BE2C (cell line): ENCODE results near the gene SLC27A1.

Experiments
- DNase-seq: peaks from one replicate; pipeline ENCODE4 v3.0.0-alpha.2; 2020
- H3K27me3 ChIP-seq: fragments of 250-450 bp; sonication (Bioruptor Pico); 2 replicates; pipeline ENCODE4 v1.5.1; 2020; ENCODE audit warnings: mild to moderate bottlenecking
- H3K36me3 ChIP-seq: fragments of 250-450 bp; sonication (Bioruptor Pico); 2 replicates; pipeline ENCODE4 v1.5.1; 2020; ENCODE audit warnings: mild to moderate bottlenecking
- H3K4me1 ChIP-seq: fragments of 250-450 bp; sonication (Bioruptor Pico); 2 replicates; pipeline ENCODE4 v1.5.1; 2020
- H3K4me3 ChIP-seq: 2 replicates; pipeline ENCODE4 v1.5.1; 2011; ENCODE audit warnings: low read depth, low read length
- H3K9me3 ChIP-seq: fragments of 250-450 bp; sonication (Bioruptor Pico); 2 replicates; pipeline ENCODE4 v1.5.1; 2020
- TF ChIP-seq, protein P1 (sequence below): IDR thresholded peaks from 2 replicates; pipeline ENCODE4 v1.5.1; 2012; ENCODE audit warnings: mild to moderate bottlenecking, low read depth, low read length

Gene SLC27A1

DNA sequence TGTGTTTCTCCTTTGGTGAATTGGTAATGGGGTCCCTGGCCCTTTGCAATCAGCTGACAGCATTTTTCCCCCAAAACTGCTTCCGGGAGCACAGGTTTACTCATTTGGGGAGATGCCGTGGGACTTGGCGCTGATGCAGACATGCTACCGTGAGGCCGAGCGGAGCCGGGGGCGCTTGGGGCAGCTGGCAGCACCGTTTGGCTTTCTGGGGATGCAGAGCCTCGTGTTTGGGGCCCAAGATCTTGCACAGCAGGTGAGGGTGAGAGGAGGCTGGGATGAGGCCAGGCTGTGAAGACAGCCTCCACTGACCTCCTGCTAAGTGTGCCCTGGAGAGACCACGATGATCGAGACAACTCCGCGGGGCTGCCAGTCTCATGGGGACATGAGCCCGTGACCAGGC, 71.7 kb downstream of the SLC27A1 start:
- Histone ChIP-seq H3K4me1 (peaks cover 3% of the 10 kb centered on the region; the same call in 1 of the 2 replicates), H3K36me3 (no peaks in the 10 kb centered on the region; the same call in 1 of the 2 replicates), H3K9me3 (peaks cover 5% of the 10 kb centered on the region), H3K27me3 (peaks cover 7% of the 10 kb centered on the region), H3K4me3 (no peak overlapping the region)
- TF ChIP-seq, protein P1, sequence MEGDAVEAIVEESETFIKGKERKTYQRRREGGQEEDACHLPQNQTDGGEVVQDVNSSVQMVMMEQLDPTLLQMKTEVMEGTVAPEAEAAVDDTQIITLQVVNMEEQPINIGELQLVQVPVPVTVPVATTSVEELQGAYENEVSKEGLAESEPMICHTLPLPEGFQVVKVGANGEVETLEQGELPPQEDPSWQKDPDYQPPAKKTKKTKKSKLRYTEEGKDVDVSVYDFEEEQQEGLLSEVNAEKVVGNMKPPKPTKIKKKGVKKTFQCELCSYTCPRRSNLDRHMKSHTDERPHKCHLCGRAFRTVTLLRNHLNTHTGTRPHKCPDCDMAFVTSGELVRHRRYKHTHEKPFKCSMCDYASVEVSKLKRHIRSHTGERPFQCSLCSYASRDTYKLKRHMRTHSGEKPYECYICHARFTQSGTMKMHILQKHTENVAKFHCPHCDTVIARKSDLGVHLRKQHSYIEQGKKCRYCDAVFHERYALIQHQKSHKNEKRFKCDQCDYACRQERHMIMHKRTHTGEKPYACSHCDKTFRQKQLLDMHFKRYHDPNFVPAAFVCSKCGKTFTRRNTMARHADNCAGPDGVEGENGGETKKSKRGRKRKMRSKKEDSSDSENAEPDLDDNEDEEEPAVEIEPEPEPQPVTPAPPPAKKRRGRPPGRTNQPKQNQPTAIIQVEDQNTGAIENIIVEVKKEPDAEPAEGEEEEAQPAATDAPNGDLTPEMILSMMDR: no peak
- no peak for DNase-seq

DNA sequence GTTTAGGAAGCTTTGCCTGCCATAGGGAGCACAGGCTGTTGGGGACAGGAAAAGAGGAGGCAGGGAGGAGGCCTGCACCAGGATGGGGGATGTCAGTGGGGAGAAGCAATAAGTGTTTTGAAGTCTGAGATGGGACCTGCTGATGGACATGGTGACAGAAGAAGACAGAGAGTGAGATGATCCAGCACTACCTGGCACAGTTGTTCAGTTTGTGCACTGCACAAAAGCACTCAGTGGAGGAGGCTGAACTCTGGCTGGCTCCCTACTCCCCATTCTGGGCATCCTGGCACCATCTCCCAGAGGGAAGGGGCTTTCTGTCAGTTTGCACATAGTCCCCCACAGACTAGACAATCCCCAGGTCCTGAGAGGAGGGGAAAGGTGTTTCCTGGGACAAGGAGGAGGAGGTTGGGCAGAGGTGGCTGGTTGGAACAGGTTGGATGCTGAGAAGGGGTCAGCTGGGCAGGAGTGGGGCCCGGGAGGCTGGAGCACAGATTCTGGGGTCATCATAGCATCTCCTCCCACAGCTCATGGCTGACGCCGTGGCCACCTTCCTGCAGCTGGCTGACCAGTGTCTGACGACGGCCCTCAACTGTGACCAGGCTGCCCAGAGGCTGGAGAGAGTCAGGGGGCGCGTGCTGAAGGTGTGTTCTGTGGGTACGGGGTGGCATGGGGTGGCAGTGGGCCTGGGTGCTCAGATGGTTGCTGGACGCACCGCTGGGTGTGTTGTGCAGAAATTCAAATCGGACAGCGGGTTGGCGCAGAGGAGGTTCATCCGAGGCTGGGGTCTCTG, 72.7 kb downstream of the SLC27A1 start:
- Histone ChIP-seq H3K27me3 (peaks cover 7% of the 10 kb centered on the region; the same call in 1 of the 2 replicates), H3K9me3 (peaks cover 5% of the 10 kb centered on the region), H3K36me3 (no peaks in the 10 kb centered on the region; the same call in 1 of the 2 replicates), H3K4me1 (peaks cover 3% of the 10 kb centered on the region; the same call in 1 of the 2 replicates), H3K4me3 (no peak overlapping the region)
- DNase-seq: no peak
- TF ChIP-seq, protein P1: no peak

DNA sequence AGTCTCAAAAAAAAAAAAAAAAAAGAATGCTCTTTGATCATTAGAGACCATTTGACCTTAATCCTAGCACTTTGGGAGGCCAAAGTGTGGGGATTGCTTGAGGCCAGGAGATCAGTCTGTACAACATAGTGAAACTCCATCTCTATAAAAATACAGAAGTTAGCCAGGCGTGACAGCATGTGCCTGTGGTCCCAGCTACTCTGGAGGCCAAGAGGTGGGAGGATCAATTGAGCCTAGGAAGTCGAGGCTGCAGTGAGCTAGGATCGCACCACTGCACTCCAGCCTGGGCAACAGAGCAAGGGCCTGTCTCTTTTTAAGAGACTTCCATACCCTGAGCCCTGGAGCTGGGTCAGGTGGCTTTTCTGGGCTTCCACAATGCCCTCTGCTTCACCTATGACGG, 73.7 kb downstream of the SLC27A1 start:
- H3K9me3 ChIP-seq: peaks cover 5% of the 10 kb centered on the region
- 0 out of 2 replicates have a peak, but pooled peaks cover 1% of the 10 kb centered on the region for H3K27me3 ChIP-seq
- H3K4me3 ChIP-seq: no peak overlapping the region
- H3K4me1 ChIP-seq: no peaks in the 10 kb centered on the region
- no peaks in the 10 kb centered on the region; the same call in 1 of the 2 replicates for H3K36me3 ChIP-seq
- DNase-seq: no peak
- TF ChIP-seq, protein P1: no peak

DNA sequence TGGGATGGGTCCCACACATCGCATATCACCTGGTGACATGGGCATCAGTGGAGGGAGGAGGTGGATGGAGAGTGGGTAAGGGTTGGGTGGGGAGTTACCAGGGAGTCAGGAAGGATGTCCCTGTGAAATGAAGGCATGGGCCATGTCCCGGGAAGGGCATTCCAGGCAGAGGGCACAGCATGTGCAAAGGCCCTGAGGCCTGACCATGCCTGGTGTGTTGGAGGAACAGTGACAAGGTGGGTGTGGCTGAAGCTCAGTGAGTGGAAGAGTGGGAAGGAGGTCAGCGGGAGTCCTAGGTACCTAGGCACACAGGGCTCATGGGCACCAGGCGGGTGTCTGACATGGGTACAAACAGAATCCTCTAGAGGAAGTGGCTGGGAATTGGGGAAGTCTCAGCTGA, 74.1 kb downstream of the SLC27A1 start:
- no peak overlapping the region for H3K4me3 ChIP-seq
- peaks cover 5% of the 10 kb centered on the region for H3K9me3 ChIP-seq
- H3K27me3 ChIP-seq: no peaks in the 10 kb centered on the region
- TF ChIP-seq, protein P1: no peak
- no peaks in the 10 kb centered on the region for H3K4me1 ChIP-seq
- no peak for DNase-seq
- no peaks in the 10 kb centered on the region; the same call in 1 of the 2 replicates for H3K36me3 ChIP-seq

DNA sequence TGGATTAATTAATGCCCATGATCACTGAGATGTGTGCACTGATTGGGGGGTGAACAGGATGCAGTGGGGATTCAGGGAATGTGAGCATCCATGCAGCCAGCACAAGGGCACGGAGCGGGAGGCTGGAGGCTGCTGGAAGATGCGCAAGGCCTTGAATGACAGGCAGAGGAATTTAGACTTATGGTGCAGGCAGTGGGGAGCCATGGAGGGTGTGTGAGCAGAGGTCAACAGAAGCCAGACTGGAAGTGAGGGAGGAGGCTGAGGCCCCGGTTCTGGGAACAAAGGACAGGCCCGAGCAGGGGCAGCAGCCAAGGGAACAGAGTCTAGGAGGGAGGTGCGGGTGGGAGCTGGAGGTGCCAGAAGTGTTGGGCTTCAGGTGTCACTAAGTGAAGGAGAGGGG, 77.8 kb downstream of the SLC27A1 start:
- H3K36me3 ChIP-seq: no peaks in the 10 kb centered on the region
- TF ChIP-seq, protein P1: no peak
- DNase-seq: no peak

DNA sequence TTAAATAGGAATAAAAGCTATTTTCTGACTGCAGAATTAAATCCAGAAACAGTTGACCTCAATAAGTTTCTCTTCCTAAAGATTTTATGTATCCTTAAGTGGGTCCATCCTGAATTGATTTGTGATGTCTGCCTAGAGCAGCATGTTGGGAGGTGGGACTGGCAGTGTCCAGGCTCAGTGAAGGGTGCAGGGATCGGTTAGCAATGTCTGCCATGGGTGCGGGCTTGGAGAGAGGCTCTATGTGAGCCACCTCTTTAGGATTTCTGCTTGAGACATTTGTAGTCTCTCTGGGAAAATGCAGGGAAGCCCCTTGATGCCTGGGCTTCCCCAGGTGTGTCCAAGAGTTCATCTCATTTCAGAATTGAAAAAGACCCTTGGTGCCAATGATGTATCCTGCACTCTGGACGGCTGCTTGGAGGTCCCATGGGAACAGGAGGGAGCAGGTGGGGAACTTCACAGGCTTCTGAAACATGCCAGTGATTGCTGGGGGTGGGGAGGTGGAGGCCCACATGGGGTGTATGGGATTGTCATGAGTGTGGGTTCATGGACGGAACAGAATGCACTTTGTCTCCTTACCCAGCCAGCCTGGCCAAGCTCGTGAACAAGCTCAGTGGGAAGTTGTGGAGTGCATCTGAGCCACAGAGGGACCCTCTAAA, 78.9 kb downstream of the SLC27A1 start:
- H3K4me3 ChIP-seq: no peak overlapping the region
- DNase-seq: no peak
- TF ChIP-seq, protein P1: no peak

More for the DNA sequence above, 77.8 kb downstream of the SLC27A1 start:
- no peaks in the 10 kb centered on the region for H3K27me3 ChIP-seq
- no peaks in the 10 kb centered on the region for H3K4me1 ChIP-seq
- no peak overlapping the region for H3K4me3 ChIP-seq
- H3K9me3 ChIP-seq: no peaks in the 10 kb centered on the region

More for the DNA sequence above, 78.9 kb downstream of the SLC27A1 start:
- no peaks in the 10 kb centered on the region for H3K4me1 ChIP-seq
- H3K9me3 ChIP-seq: no peaks in the 10 kb centered on the region
- H3K36me3 ChIP-seq: no peaks in the 10 kb centered on the region
- no peaks in the 10 kb centered on the region for H3K27me3 ChIP-seq
